Measurements from ENCODE around the gene PRG2.

DNA sequence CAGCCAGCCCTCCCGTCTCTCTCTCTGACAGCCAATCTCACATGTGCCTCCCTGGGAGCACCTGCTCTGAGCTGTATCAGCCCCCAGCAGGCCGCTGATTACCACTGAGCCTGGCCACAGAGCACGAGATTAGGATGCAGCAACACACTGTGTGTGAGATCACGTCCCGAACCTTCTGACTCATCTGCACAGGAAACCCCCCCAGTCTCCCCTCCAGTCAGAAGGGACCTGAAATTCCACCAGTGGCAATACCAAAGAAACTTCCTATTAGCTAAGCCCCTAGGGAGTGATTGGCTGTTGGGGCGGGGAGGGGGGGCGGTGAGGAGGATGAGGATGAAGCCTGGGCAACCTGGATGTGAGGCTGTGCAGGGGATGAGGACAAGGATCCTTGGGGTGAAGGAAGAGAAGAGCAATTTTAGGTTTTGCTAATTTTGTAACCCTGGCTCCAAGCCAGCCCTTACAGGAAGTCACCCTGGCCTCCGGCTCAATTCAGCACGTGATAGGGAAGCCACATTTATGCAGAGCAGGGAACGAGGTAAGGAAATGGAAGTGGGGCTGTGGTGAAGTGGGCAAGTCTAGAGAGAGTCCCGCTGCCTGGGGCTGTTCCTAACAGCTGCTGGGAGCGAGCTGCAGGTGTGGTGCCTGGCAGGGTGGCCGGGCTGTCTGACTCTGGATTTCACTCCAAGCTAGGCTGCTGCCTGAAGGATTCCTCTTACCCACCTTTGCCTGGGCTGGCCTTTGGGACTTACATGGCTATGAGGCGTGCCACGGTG, 34.5 kb upstream of the PRG2 start:
- TF ChIP-seq, protein P1, sequence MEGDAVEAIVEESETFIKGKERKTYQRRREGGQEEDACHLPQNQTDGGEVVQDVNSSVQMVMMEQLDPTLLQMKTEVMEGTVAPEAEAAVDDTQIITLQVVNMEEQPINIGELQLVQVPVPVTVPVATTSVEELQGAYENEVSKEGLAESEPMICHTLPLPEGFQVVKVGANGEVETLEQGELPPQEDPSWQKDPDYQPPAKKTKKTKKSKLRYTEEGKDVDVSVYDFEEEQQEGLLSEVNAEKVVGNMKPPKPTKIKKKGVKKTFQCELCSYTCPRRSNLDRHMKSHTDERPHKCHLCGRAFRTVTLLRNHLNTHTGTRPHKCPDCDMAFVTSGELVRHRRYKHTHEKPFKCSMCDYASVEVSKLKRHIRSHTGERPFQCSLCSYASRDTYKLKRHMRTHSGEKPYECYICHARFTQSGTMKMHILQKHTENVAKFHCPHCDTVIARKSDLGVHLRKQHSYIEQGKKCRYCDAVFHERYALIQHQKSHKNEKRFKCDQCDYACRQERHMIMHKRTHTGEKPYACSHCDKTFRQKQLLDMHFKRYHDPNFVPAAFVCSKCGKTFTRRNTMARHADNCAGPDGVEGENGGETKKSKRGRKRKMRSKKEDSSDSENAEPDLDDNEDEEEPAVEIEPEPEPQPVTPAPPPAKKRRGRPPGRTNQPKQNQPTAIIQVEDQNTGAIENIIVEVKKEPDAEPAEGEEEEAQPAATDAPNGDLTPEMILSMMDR (conservative IDR thresholded peaks at IDR 0.05 in 1 of 2, IDR thresholded peaks at IDR 0.05 in 1 of 2; ENCODE audit: extremely low read depth in 1 of 2, insufficient read depth in 1 of 2, low read depth in 1 of 2, low read length in 2 of 2) = no peak
- no peak for TF ChIP-seq EZH2 (IDR thresholded peaks at IDR 0.05; ENCODE audit: borderline replicate concordance, low read length)

All from mammary epithelial cell (primary cell).